ACHN (cell line): Measurements from ENCODE around the gene PGAP2.

Source experiments
- DNase-seq: peaks from one replicate; pipeline ENCODE4 v3.0.0-alpha.2; 2015
- in situ Hi-C: cut with HindIII; loops from 2 replicates; pipeline ENCODE4 v1.10.0; 2017; ENCODE audit warnings: low sequenced_read_pairs, low pct_ligation_motif_present, low pct_unique_long_range_greater_than_20kb

The PGAP2 gene

DNA sequence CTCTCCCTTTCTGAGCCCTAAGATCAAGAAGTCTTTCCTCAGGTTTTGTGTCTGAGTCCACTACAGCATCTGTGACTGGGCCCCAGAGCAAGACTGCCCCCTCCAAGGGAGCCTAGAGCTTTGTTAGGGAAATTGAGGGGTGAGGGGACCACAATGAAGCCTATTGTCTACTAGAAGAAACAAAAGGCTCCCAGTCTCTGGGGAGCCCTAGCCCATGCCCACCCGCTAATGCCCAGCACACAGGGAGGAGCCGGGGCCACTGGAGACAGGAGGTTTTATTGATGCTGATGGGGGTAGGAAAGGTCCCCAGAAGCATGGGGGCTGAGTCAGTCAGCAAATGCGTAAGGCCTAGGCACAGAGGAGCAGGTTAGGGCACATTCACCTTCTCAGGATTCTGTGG is 18.4 kb downstream of the PGAP2 start:
- DNase-seq: no peak
- in situ Hi-C loops: no loop called here

GRCh38 chr11:3827434-3828186 is 19.2 kb downstream of the PGAP2 start:
- in situ Hi-C loops: no loop called here
- no peak for DNase-seq

GRCh38 chr11:3830088-3830487 is 21.7 kb downstream of the PGAP2 start:
- in situ Hi-C loops: no loop called here
- DNase-seq: no peak

DNA sequence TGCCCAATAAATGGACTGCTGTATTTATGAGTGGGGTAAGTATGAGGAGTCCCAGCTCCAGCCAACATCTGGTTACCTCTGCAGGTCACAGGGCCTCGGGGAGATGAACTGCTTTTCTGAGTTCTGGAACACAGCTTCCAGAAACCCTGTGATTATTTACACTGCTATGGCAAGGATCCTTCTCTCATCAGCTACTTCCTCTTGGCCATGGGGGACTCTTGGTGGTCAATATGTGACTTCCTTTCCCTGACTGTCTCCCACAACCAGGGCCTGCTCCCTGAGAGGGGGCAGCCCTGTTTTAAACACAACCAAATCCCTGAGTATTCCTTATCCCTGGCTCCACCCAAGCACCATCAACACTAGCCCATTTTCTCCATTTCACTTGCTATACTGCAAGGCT is 22.4 kb downstream of the PGAP2 start:
- in situ Hi-C loops: no loop called here
- DNase-seq: no peak

- no peak for DNase-seq
- in situ Hi-C loops: no loop called here
Measured at GRCh38 chr11:3831378-3832239, 23.2 kb downstream of the PGAP2 start.

GRCh38 chr11:3832816-3833215 is 24.5 kb downstream of the PGAP2 start:
- in situ Hi-C loops: no loop called here
- no peak for DNase-seq

GRCh38 chr11:3833449-3833848 is 25.1 kb downstream of the PGAP2 start:
- in situ Hi-C loops: no loop called here
- no peak for DNase-seq

DNA sequence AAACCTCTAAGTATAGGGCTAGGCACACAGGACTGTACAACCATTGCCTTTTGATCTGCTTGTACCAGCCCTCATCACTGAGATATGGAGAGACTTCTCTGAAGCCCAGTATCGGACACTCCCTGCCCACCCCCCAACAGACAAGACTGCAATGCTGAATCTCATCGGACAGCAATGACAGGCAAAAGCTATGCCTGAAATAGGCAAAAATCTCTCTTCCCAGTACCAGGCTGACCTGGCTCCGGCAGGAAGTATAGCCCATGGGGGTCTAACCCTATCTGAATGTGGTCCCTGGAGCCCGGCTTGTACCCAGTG is 25.9 kb downstream of the PGAP2 start:
- in situ Hi-C loops: no loop called here
- no peak for DNase-seq

GRCh38 chr11:3834664-3835461 is 26.5 kb downstream of the PGAP2 start:
- no peak for DNase-seq
- in situ Hi-C loops: no loop called here

- DNase-seq: no peak
- in situ Hi-C loops: no loop called here
Measured at GRCh38 chr11:3835751-3836150, 27.4 kb downstream of the PGAP2 start.

GRCh38 chr11:3836903-3837302 is 28.5 kb downstream of the PGAP2 start:
- in situ Hi-C loops: no loop called here
- no peak for DNase-seq

- in situ Hi-C loops: no loop called here
- DNase-seq: no peak
Measured at GRCh38 chr11:3837793-3838192, 29.4 kb downstream of the PGAP2 start.

DNA sequence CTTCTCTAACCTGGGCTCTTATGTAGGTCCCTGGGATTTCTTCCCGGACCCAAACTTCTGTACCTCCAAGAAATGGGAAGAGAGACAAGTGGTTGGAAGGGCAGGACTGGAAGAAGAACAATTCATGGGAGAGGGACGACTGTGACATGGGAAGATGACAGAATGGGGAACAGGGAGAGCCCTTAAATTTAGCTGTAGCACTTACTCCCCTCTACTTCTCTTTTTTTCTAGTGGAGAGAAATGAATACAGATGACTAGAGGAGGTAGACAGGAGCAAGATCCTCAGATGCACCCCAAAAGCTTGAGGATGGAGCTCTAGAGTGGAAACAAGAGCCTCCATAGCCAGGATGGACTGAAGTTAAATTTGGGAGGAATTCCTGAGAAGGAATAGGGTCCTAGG is 30.1 kb downstream of the PGAP2 start:
- in situ Hi-C loops: no loop called here
- no peak for DNase-seq

GRCh38 chr11:3840004-3840869 is 31.9 kb downstream of the PGAP2 start:
- DNase-seq: no peak
- in situ Hi-C loops: no loop called here

GRCh38 chr11:3840870-3841425 is 32.6 kb downstream of the PGAP2 start, which contains the start of gene RHOG:
Gene RHOG, minus strand, starts transcription at chr11:3840959. Its CDS starts 12,821 bp downstream, at chr11:3828138.
- in situ Hi-C loops: no loop called here
- DNase-seq: peak; percentile 78

GRCh38 chr11:3841426-3842350 is 33.3 kb downstream of the PGAP2 start:
- peak; percentile 85 for DNase-seq
- in situ Hi-C loops: no loop called here

- no peak for DNase-seq
- in situ Hi-C loops: no loop called here
Measured at GRCh38 chr11:3843326-3843725, 35.0 kb downstream of the PGAP2 start.
